ENCODE measurements around the gene FGF1.
A peak's percentile ranks its signal among the peaks of the same experiment; 100 is the strongest.

The FGF1 gene

DNA sequence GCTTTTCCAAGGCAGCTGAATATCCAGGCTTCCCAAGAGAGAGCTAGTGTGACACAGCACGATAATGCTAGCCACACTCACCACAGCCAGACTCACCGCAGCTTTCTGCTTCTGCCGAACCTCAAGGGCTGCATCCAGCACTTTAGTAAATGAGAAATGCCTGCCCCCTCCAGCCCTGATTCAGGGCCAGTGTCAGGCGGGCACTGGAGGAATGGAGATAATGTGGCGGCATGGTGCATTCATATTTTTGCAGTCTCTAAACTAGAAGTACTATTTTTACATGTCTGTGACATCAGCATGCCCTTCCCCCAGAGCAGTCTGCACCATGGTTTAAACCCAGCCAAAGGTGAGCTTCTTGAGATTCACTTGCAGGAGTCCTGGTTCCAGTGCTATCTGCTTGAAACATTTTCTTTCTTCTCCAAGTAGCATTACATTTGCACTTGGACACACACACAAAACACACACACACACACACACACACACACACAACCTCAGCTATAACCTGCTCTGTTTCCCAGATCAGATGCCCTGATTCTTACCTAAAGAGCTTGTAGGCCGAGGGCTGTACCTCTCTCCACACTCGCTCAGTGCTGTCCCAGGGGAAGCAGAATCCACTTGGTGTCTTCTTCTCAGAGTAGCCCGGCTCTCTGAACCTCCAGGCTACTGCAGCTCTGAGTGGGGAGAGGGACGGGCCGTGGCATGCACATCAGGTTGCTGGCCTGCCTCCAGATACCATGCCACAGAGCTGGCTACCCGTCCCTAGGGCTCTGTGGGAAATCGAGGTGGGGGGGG is at the start of gene FGF1:
Gene FGF1 (minus strand): TSS at position 673 of the 792 bp plus-strand sequence. CDS start 71,963 bp downstream, outside the sequence.
- no peaks in the 10 kb centered on the region for H3K36me3 ChIP-seq (ENCODE audit: insufficient read depth, low read depth, low read length)
- H3K9me3 ChIP-seq (ENCODE audit: insufficient read depth, low read depth, low read length): no peaks in the 10 kb centered on the region
- peak within 1 kb of the TSS; percentile 38 for H3K27ac ChIP-seq (ENCODE audit: low read length)
- H3K4me1 ChIP-seq (ENCODE audit: insufficient read depth, low read length): peaks cover 28% of the 10 kb centered on the region
- H3K27me3 ChIP-seq (ENCODE audit: insufficient read depth, low read length): no peaks in the 10 kb centered on the region
- H3K9ac ChIP-seq (ENCODE audit: low read depth, low read length): peak within 1 kb of the TSS; percentile 47; the same call in 1 of the 2 replicates
- peak within 1 kb of the TSS; percentile 6; the same call in 1 of the 2 replicates for H3K4me3 ChIP-seq (ENCODE audit: low read length)

DNA sequence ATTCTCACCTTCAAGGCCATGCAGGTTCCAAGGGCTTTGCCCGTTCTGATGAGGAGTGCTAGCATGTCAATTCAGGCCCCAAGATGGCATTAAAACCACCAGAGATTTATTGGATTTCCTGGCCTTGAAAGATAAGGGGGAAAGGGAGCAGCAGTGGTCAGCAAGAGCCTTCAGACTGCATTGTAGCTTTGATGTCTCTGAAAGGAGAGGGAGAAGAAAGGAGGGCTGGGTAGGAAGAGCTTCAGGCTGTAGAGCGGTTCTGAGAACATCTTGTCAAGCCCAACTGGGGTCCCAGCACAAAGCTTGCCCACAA is 41.8 kb upstream of the FGF1 start:
- Histone ChIP-seq H3K36me3 (ENCODE audit: insufficient read depth, low read depth, low read length) (no peaks in the 10 kb centered on the region), H3K27me3 (ENCODE audit: insufficient read depth, low read length) (no peaks in the 10 kb centered on the region), H3K27ac (ENCODE audit: low read length) (no peak overlapping the region), H3K9ac (ENCODE audit: low read depth, low read length) (no peak overlapping the region), H3K4me3 (ENCODE audit: low read length) (no peak overlapping the region), H3K9me3 (ENCODE audit: insufficient read depth, low read depth, low read length) (no peaks in the 10 kb centered on the region), H3K4me1 (ENCODE audit: insufficient read depth, low read length) (no peaks in the 10 kb centered on the region)

DNA sequence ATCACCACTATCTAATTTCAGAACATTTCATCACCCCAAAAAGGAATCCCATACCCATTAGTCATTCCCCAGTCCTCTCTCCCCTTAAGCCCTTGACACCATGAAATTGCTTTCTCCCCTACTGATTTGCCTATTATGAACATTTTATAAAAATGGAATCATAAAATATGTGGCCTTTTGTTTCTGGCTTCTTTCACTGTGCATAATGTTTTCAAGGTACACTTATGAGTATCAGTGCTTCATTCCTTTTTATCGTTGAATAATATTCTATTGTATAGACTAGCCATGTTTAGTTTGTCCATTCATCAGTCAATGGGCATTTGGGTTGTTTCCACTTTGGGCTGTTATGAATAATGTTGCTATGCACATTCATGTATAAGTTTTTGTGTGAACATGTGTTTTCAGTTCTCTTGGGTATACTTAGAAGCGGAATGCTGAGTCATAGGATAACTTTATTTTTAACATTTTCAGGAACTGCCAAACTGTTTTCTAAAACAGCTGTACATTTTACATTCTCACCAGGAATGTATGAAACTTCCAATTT is 40.4 kb upstream of the FGF1 start:
- Histone ChIP-seq H3K9ac (ENCODE audit: low read depth, low read length) (no peak overlapping the region), H3K36me3 (ENCODE audit: insufficient read depth, low read depth, low read length) (no peaks in the 10 kb centered on the region), H3K4me1 (ENCODE audit: insufficient read depth, low read length) (no peaks in the 10 kb centered on the region), H3K4me3 (ENCODE audit: low read length) (no peak overlapping the region), H3K9me3 (ENCODE audit: insufficient read depth, low read depth, low read length) (no peaks in the 10 kb centered on the region), H3K27me3 (ENCODE audit: insufficient read depth, low read length) (no peaks in the 10 kb centered on the region), H3K27ac (ENCODE audit: low read length) (no peak overlapping the region)

DNA sequence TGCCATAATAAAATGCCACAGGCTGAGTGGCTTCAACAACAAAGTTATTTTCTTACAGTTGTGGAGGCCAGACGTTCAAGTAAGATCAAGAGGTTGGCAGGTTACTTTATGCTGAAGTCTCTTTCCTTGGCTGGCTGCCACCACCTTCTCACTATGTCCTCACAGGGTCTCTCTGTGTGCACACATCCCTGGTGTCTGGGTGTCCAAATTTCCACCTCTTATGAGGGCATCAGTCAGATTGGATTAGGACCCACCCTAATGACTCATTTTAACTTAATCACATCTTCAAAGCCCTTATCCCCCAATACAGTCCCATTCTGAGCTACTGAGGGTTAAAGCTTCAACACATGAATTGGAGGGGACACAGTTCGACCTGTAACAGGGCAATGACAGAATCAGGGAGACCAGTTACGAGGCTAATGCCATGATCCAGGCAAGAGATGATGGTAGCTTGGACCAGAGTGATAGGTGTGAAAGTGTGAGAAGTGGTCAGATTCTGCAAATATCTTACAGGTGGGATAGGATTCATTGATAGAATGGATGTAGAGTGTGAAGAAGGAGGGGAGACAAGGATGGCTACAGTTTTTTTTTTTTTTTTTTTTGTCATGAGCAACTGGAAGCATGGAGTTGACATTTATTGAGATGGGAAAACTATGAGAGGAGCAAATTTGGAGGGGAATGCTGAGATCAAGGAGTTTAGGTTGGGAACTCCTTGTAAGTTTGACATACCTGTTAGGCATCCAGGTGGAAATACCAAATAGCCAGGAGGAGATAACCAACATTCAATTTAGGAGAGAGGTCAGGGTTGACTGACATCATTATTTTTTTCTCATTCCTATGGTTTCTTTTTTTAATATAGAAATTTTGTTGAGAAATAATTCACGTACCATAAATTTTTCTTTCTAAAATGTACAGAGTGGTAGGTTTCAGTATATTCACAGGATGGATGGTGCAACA is 39.6 kb upstream of the FGF1 start:
- Histone ChIP-seq H3K4me1 (ENCODE audit: insufficient read depth, low read length) (no peaks in the 10 kb centered on the region), H3K36me3 (ENCODE audit: insufficient read depth, low read depth, low read length) (no peaks in the 10 kb centered on the region), H3K27me3 (ENCODE audit: insufficient read depth, low read length) (no peaks in the 10 kb centered on the region), H3K9ac (ENCODE audit: low read depth, low read length) (no peak overlapping the region), H3K4me3 (ENCODE audit: low read length) (no peak overlapping the region), H3K27ac (ENCODE audit: low read length) (no peak overlapping the region), H3K9me3 (ENCODE audit: insufficient read depth, low read depth, low read length) (no peaks in the 10 kb centered on the region)

DNA sequence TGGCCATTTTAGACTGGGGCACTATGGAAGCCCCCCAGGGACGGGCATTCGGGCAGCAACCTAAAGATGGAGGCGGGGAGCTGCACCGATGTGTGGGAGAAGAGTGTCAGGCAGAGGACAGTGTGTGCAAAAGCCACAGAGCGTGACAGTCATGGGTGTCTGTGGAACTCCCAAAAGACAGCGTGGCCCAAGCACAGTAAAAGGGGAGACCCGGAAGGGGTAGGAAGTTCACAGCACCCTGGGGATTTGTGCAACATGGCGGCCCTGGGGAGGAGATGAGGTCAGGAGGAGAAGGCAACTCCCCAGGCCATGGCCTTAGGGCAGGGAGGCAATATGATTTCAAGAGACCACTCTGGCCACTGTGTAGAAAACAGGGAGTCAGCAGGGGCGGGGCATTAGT is 38.9 kb upstream of the FGF1 start:
- Histone ChIP-seq H3K4me1 (ENCODE audit: insufficient read depth, low read length) (no peaks in the 10 kb centered on the region), H3K4me3 (ENCODE audit: low read length) (no peak overlapping the region), H3K36me3 (ENCODE audit: insufficient read depth, low read depth, low read length) (no peaks in the 10 kb centered on the region), H3K27me3 (ENCODE audit: insufficient read depth, low read length) (no peaks in the 10 kb centered on the region), H3K9ac (ENCODE audit: low read depth, low read length) (no peak overlapping the region), H3K9me3 (ENCODE audit: insufficient read depth, low read depth, low read length) (no peaks in the 10 kb centered on the region), H3K27ac (ENCODE audit: low read length) (no peak overlapping the region)

DNA sequence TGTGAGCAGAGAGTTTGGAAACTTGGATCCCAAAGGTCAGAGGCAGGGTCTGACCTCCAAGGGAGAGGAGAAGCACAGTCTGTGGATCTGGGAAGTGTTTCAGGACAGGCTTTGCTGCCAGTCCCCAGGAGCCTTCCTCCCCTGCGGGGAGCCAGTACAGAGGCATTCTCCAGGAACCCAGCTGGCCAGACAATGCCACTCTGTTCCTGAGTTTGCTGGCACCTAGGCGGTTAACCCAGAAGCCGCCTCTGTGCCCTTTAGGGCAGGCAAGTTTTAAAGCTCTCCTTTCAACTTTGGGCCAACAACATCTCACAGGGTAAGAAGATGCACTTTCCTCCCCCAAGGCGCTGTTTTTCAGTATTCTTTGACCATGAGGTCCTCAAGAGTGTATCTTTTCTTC is 37.0 kb upstream of the FGF1 start:
- no peaks in the 10 kb centered on the region for H3K27me3 ChIP-seq (ENCODE audit: insufficient read depth, low read length)
- H3K36me3 ChIP-seq (ENCODE audit: insufficient read depth, low read depth, low read length): no peaks in the 10 kb centered on the region
- H3K27ac ChIP-seq (ENCODE audit: low read length): no peak overlapping the region

DNA sequence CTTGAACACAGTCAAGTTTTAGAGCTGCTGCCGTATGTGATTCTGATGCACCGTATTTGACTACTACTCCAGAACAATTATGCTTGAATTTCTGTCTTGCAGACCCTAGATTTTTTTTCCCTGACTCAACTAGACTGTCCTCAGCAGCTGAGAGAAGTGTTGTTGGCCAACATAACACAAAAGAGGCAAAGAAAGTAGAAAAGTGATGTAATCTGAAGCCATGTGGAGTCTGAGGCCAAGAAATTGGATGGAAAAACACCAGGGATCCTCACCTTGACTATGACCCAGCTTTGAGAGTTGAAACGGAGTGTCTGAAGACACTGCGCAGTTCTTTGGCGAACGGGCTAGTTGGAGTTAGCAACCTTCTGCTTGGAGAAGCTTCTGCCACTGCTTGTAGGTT is 36.3 kb upstream of the FGF1 start:
- Histone ChIP-seq H3K27me3 (ENCODE audit: insufficient read depth, low read length) (no peaks in the 10 kb centered on the region), H3K36me3 (ENCODE audit: insufficient read depth, low read depth, low read length) (no peaks in the 10 kb centered on the region), H3K27ac (ENCODE audit: low read length) (no peak overlapping the region), H3K9ac (ENCODE audit: low read depth, low read length) (no peak overlapping the region), H3K4me1 (ENCODE audit: insufficient read depth, low read length) (peaks cover 8% of the 10 kb centered on the region; the same call in 1 of the 2 replicates), H3K4me3 (ENCODE audit: low read length) (no peak overlapping the region), H3K9me3 (ENCODE audit: insufficient read depth, low read depth, low read length) (no peaks in the 10 kb centered on the region)

More for the DNA sequence above, 37.0 kb upstream of the FGF1 start:
- Histone ChIP-seq H3K4me1 (ENCODE audit: insufficient read depth, low read length) (peaks cover 3% of the 10 kb centered on the region; the same call in 1 of the 2 replicates), H3K9me3 (ENCODE audit: insufficient read depth, low read depth, low read length) (no peaks in the 10 kb centered on the region), H3K4me3 (ENCODE audit: low read length) (no peak overlapping the region), H3K9ac (ENCODE audit: low read depth, low read length) (no peak overlapping the region)

DNA sequence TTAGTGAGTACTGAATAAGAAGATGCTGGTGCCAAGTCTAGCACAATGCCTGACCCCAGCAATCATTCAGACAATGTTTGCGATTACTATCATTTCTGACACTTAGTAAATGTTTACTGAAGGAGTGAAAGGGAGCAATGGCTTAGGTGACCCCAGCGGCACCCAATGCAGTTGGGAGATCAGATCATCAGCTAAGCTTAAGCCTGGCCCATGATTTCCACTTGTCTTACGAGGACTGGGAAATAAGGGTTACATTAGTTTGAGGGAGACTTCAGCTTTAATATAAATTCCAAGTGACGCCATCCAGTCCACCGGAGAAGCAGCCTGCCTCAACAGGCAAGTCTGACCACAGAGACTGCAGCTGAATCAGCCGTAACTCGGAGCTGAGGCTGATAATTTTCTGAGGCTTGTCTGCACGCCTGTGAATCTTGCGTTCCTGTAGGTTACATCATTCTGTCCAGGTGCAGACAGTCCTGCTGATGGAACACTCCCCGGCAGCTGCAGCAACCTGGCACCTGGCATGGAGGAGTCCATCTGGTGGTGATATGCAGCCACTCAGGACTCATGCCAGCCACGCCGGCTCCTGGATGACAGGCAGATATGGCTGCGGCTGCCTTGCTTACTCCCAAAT is 34.9 kb upstream of the FGF1 start:
- Histone ChIP-seq H3K9ac (ENCODE audit: low read depth, low read length) (no peak overlapping the region), H3K36me3 (ENCODE audit: insufficient read depth, low read depth, low read length) (no peaks in the 10 kb centered on the region), H3K27me3 (ENCODE audit: insufficient read depth, low read length) (no peaks in the 10 kb centered on the region), H3K27ac (ENCODE audit: low read length) (no peak overlapping the region), H3K4me3 (ENCODE audit: low read length) (no peak overlapping the region), H3K9me3 (ENCODE audit: insufficient read depth, low read depth, low read length) (no peaks in the 10 kb centered on the region), H3K4me1 (ENCODE audit: insufficient read depth, low read length) (peaks cover 10% of the 10 kb centered on the region; the same call in 1 of the 2 replicates)

DNA sequence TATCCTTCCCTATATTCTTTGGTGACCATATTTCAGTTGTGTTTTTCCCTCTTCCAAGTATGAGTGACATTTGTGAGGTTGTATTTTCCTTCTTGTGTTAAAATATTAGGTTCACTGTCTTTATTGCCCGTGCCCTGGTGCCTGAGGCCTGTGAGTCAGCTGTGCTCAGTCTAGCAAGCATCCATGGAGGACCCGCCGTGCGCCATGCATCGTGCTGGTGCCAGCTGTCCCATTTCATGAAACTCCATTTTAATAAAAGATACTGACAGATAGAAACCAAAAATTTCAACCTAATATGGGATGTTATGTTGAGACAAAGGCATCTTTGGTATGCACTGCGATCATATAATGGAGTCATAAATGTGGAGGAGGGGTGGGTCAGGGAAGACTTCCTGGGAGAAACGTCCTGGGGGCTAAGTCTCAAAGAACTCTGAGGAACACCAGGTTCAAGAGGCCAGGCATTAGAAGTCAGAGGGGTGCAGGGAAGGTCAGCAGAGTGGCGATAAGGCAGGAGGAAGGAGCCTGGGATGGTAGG is 34.0 kb upstream of the FGF1 start:
- H3K9ac ChIP-seq (ENCODE audit: low read depth, low read length): no peak overlapping the region
- H3K9me3 ChIP-seq (ENCODE audit: insufficient read depth, low read depth, low read length): no peaks in the 10 kb centered on the region
- H3K27me3 ChIP-seq (ENCODE audit: insufficient read depth, low read length): no peaks in the 10 kb centered on the region
- no peak overlapping the region for H3K4me3 ChIP-seq (ENCODE audit: low read length)
- H3K36me3 ChIP-seq (ENCODE audit: insufficient read depth, low read depth, low read length): no peaks in the 10 kb centered on the region
- peaks cover 10% of the 10 kb centered on the region; the same call in 1 of the 2 replicates for H3K4me1 ChIP-seq (ENCODE audit: insufficient read depth, low read length)
- H3K27ac ChIP-seq (ENCODE audit: low read length): no peak overlapping the region

DNA sequence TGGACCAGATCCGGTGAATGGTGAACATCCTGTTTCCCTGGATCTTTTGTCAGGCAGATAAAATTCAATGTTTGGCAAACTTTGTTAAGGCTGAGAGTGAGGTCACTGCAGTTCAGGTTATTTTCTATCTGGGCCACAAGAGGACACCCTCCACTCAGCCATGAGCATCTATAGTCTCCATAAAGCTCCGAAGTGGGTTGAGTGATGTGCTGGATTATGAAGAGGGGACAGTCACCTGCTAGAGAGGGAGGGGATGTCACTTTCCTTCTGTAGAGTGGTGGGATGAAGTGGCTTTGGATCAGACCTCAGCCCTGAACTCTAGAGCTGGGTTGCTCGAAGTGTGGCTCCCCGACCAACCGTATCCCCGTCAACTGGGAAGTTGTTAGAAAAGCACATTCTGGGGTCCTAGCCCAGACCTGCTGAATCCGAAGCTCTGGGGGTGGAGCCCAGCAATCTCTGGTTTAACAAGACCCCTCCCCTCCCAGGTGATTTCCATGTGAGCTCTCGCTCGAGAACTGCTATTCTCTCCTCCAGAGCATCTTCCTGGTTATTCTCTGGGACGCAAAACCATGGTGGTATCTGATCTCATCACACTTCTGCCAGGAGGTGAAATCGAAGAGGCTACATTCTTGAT is 31.8 kb upstream of the FGF1 start:
- H3K4me1 ChIP-seq (ENCODE audit: insufficient read depth, low read length): peaks cover 13% of the 10 kb centered on the region; the same call in 1 of the 2 replicates
- H3K9me3 ChIP-seq (ENCODE audit: insufficient read depth, low read depth, low read length): no peaks in the 10 kb centered on the region
- H3K9ac ChIP-seq (ENCODE audit: low read depth, low read length): no peak overlapping the region; the same call in 1 of the 2 replicates
- no peaks in the 10 kb centered on the region; the same call in 1 of the 2 replicates for H3K36me3 ChIP-seq (ENCODE audit: insufficient read depth, low read depth, low read length)
- no peaks in the 10 kb centered on the region for H3K27me3 ChIP-seq (ENCODE audit: insufficient read depth, low read length)
- H3K27ac ChIP-seq (ENCODE audit: low read length): no peak overlapping the region
- no peak overlapping the region for H3K4me3 ChIP-seq (ENCODE audit: low read length)
